ENCODE data around the gene C1QTNF12.
A peak's percentile ranks its signal among the peaks of the same experiment; 100 is the strongest.

The C1QTNF12 gene

GRCh38 chr1:1236176-1236763, 10.3 kb downstream of the C1QTNF12 start:
- H3K4me3 ChIP-seq (ENCODE audit: low read depth in 1 of 2, low read length in 2 of 2): no peak overlapping the region
- no peaks in the 10 kb centered on the region for H3K9me3 ChIP-seq (ENCODE audit: control insufficient read depth in 1 of 2, low read length in 2 of 2)
- peaks cover 7 to 23% of the 10 kb centered on the region in 2 donors for H3K4me1 ChIP-seq (ENCODE audit: control insufficient read depth in 1 of 2, insufficient read depth in 2 of 2, low read length in 2 of 2)
- H3K27me3 ChIP-seq (ENCODE audit: control insufficient read depth in 1 of 2, insufficient read depth in 2 of 2, low read length in 2 of 2): peaks cover 27 to 30% of the 10 kb centered on the region in 2 donors
- H3K9ac ChIP-seq (ENCODE audit: low read depth in 1 of 2, low read length in 2 of 2): no peak overlapping the region
- H3K27ac ChIP-seq (ENCODE audit: low read depth, low read length): no peak overlapping the region
- peaks cover 0 to 4% of the 10 kb centered on the region in 2 donors for H3K36me3 ChIP-seq (ENCODE audit: control insufficient read depth in 1 of 2, insufficient read depth in 2 of 2, low read length in 2 of 2)

- Histone ChIP-seq H3K4me1 (ENCODE audit: control insufficient read depth in 1 of 2, insufficient read depth in 2 of 2, low read length in 2 of 2) (peaks cover 15 to 32% of the 10 kb centered on the region in 2 donors), H3K36me3 (ENCODE audit: control insufficient read depth in 1 of 2, insufficient read depth in 2 of 2, low read length in 2 of 2) (peaks cover 0 to 4% of the 10 kb centered on the region in 2 donors), H3K9ac (ENCODE audit: low read depth in 1 of 2, low read length in 2 of 2) (no peak overlapping the region), H3K9me3 (ENCODE audit: control insufficient read depth in 1 of 2, low read length in 2 of 2) (no peaks in the 10 kb centered on the region), H3K27ac (ENCODE audit: low read depth, low read length) (no peak overlapping the region), H3K4me3 (ENCODE audit: low read depth in 1 of 2, low read length in 2 of 2) (no peak overlapping the region), H3K27me3 (ENCODE audit: control insufficient read depth in 1 of 2, insufficient read depth in 2 of 2, low read length in 2 of 2) (peaks cover 25 to 30% of the 10 kb centered on the region in 2 donors)
These were observed 11.3 kb downstream of the C1QTNF12 start for GRCh38 chr1:1235016-1235744.

GRCh38 chr1:1234180-1234808, 12.2 kb downstream of the C1QTNF12 start:
- Histone ChIP-seq H3K9me3 (ENCODE audit: control insufficient read depth in 1 of 2, low read length in 2 of 2) (no peaks in the 10 kb centered on the region), H3K27me3 (ENCODE audit: control insufficient read depth in 1 of 2, insufficient read depth in 2 of 2, low read length in 2 of 2) (peaks cover 16 to 24% of the 10 kb centered on the region in 2 donors), H3K36me3 (ENCODE audit: control insufficient read depth in 1 of 2, insufficient read depth in 2 of 2, low read length in 2 of 2) (peaks cover 0 to 11% of the 10 kb centered on the region in 2 donors), H3K4me1 (ENCODE audit: control insufficient read depth in 1 of 2, insufficient read depth in 2 of 2, low read length in 2 of 2) (peaks cover 24 to 41% of the 10 kb centered on the region in 2 donors), H3K9ac (ENCODE audit: low read depth in 1 of 2, low read length in 2 of 2) (no peak overlapping the region), H3K4me3 (ENCODE audit: low read depth in 1 of 2, low read length in 2 of 2) (no peak overlapping the region), H3K27ac (ENCODE audit: low read depth, low read length) (no peak overlapping the region)

GRCh38 chr1:1233567-1233892, 13.0 kb downstream of the C1QTNF12 start:
- Histone ChIP-seq H3K4me3 (ENCODE audit: low read depth in 1 of 2, low read length in 2 of 2) (no peak overlapping the region), H3K9me3 (ENCODE audit: control insufficient read depth in 1 of 2, low read length in 2 of 2) (no peaks in the 10 kb centered on the region), H3K27ac (ENCODE audit: low read depth, low read length) (no peak overlapping the region), H3K9ac (ENCODE audit: low read depth in 1 of 2, low read length in 2 of 2) (no peak overlapping the region), H3K36me3 (ENCODE audit: control insufficient read depth in 1 of 2, insufficient read depth in 2 of 2, low read length in 2 of 2) (peaks cover 3 to 17% of the 10 kb centered on the region in 2 donors), H3K27me3 (ENCODE audit: control insufficient read depth in 1 of 2, insufficient read depth in 2 of 2, low read length in 2 of 2) (peaks cover 8 to 22% of the 10 kb centered on the region in 2 donors), H3K4me1 (ENCODE audit: control insufficient read depth in 1 of 2, insufficient read depth in 2 of 2, low read length in 2 of 2) (peaks cover 26 to 45% of the 10 kb centered on the region in 2 donors)

GRCh38 chr1:1232796-1233566, 13.5 kb downstream of the C1QTNF12 start:
- Histone ChIP-seq H3K27me3 (ENCODE audit: control insufficient read depth in 1 of 2, insufficient read depth in 2 of 2, low read length in 2 of 2) (peaks cover 5 to 16% of the 10 kb centered on the region in 2 donors), H3K27ac (ENCODE audit: low read depth, low read length) (no peak overlapping the region), H3K4me1 (ENCODE audit: control insufficient read depth in 1 of 2, insufficient read depth in 2 of 2, low read length in 2 of 2) (peaks cover 26 to 40% of the 10 kb centered on the region in 2 donors), H3K4me3 (ENCODE audit: low read depth in 1 of 2, low read length in 2 of 2) (peak overlapping the region in 1 of 2 donors; percentile 51), H3K36me3 (ENCODE audit: control insufficient read depth in 1 of 2, insufficient read depth in 2 of 2, low read length in 2 of 2) (peaks cover 6 to 23% of the 10 kb centered on the region in 2 donors), H3K9me3 (ENCODE audit: control insufficient read depth in 1 of 2, low read length in 2 of 2) (no peaks in the 10 kb centered on the region), H3K9ac (ENCODE audit: low read depth in 1 of 2, low read length in 2 of 2) (no peak overlapping the region)

GRCh38 chr1:1232208-1232795, 14.2 kb downstream of the C1QTNF12 start, which contains the start of gene B3GALT6:
Gene B3GALT6 (plus strand): TSS chr1:1232237. CDS start chr1:1232279, 42 bp downstream.
- peak within 1 kb of the TSS; percentile 50 for H3K27ac ChIP-seq (ENCODE audit: low read depth, low read length)
- peak within 1 kb of the TSS; percentile 79 to 88 for H3K9ac ChIP-seq (ENCODE audit: low read depth in 1 of 2, low read length in 2 of 2)
- peak within 1 kb of the TSS; percentile 73 to 99 for H3K4me3 ChIP-seq (ENCODE audit: low read depth in 1 of 2, low read length in 2 of 2)
- peaks cover 6 to 28% of the 10 kb centered on the region in 2 donors for H3K36me3 ChIP-seq (ENCODE audit: control insufficient read depth in 1 of 2, insufficient read depth in 2 of 2, low read length in 2 of 2)
- peaks cover 19 to 33% of the 10 kb centered on the region in 2 donors for H3K4me1 ChIP-seq (ENCODE audit: control insufficient read depth in 1 of 2, insufficient read depth in 2 of 2, low read length in 2 of 2)
- peaks cover 0 to 9% of the 10 kb centered on the region in 2 donors for H3K27me3 ChIP-seq (ENCODE audit: control insufficient read depth in 1 of 2, insufficient read depth in 2 of 2, low read length in 2 of 2)
- no peaks in the 10 kb centered on the region for H3K9me3 ChIP-seq (ENCODE audit: control insufficient read depth in 1 of 2, low read length in 2 of 2)

- Histone ChIP-seq H3K36me3 (ENCODE audit: control insufficient read depth in 1 of 2, insufficient read depth in 2 of 2, low read length in 2 of 2) (peaks cover 9 to 33% of the 10 kb centered on the region in 2 donors), H3K9ac (ENCODE audit: low read depth in 1 of 2, low read length in 2 of 2) (peak within 1 kb of the TSS; percentile 79 to 88), H3K27ac (ENCODE audit: low read depth, low read length) (peak within 1 kb of the TSS; percentile 50), H3K4me1 (ENCODE audit: control insufficient read depth in 1 of 2, insufficient read depth in 2 of 2, low read length in 2 of 2) (peaks cover 18 to 27% of the 10 kb centered on the region in 2 donors), H3K27me3 (ENCODE audit: control insufficient read depth in 1 of 2, insufficient read depth in 2 of 2, low read length in 2 of 2) (peaks cover 0 to 3% of the 10 kb centered on the region in 2 donors), H3K4me3 (ENCODE audit: low read depth in 1 of 2, low read length in 2 of 2) (peak within 1 kb of the TSS; percentile 73 to 99), H3K9me3 (ENCODE audit: control insufficient read depth in 1 of 2, low read length in 2 of 2) (no peaks in the 10 kb centered on the region)
These were observed 14.9 kb downstream of the C1QTNF12 start, which contains the start of gene SDF4 for GRCh38 chr1:1231400-1232207. Gene SDF4 (minus strand): TSS chr1:1232001. CDS start chr1:1228772, 3,229 bp downstream.

GRCh38 chr1:1230656-1231399, 15.7 kb downstream of the C1QTNF12 start:
- Histone ChIP-seq H3K9ac (ENCODE audit: low read depth in 1 of 2, low read length in 2 of 2) (peak overlapping the region; percentile 79 to 88), H3K36me3 (ENCODE audit: control insufficient read depth in 1 of 2, insufficient read depth in 2 of 2, low read length in 2 of 2) (peaks cover 9 to 41% of the 10 kb centered on the region in 2 donors), H3K4me1 (ENCODE audit: control insufficient read depth in 1 of 2, insufficient read depth in 2 of 2, low read length in 2 of 2) (peaks cover 18 to 27% of the 10 kb centered on the region in 2 donors)

More at GRCh38 chr1:1230656-1231399, 15.7 kb downstream of the C1QTNF12 start:
- Histone ChIP-seq H3K4me3 (ENCODE audit: low read depth in 1 of 2, low read length in 2 of 2) (peak overlapping the region; percentile 73 to 99), H3K27me3 (ENCODE audit: control insufficient read depth in 1 of 2, insufficient read depth in 2 of 2, low read length in 2 of 2) (no peaks in the 10 kb centered on the region), H3K27ac (ENCODE audit: low read depth, low read length) (peak overlapping the region; percentile 50), H3K9me3 (ENCODE audit: control insufficient read depth in 1 of 2, low read length in 2 of 2) (no peaks in the 10 kb centered on the region)
